NCI-H82 treated with DMSO at 0.1 percent for 48 hours (cell line): Measurements from ENCODE around the gene SGSM1.
"Not testable (repeated sequence)": the region's sequence is repeated elsewhere in the genome, so short reads cannot be mapped to it uniquely, and the experiment has no call there.

Source experiments
- DNase-seq: peaks from one replicate; lab custom pipeline; 2025; ENCODE audit not compliant: unreplicated experiment; lab: John Stamatoyannopoulos, UW

The SGSM1 gene

GRCh38 chr22:24887260-24887659 lies 81.2 kb downstream of the SGSM1 start:
- no peak for DNase-seq

GRCh38 chr22:24893341-24894070 lies 87.5 kb downstream of the SGSM1 start:
- no peak for DNase-seq

GRCh38 chr22:24894220-24894975 lies 88.4 kb downstream of the SGSM1 start:
- DNase-seq = no peak

GRCh38 chr22:24894998-24895397 lies 89.0 kb downstream of the SGSM1 start:
- DNase-seq = no peak

- no peak for DNase-seq
Observed at GRCh38 chr22:24901448-24901847, 95.4 kb downstream of the SGSM1 start.

GRCh38 chr22:24905909-24906308 lies 99.9 kb downstream of the SGSM1 start:
- DNase-seq = no peak

GRCh38 chr22:24907101-24907500 lies 101.1 kb downstream of the SGSM1 start:
- DNase-seq = not testable (repeated sequence)

GRCh38 chr22:24920029-24920428 lies 114.0 kb downstream of the SGSM1 start:
- no peak for DNase-seq

- DNase-seq = no peak
Observed at GRCh38 chr22:24925586-24926427, 119.8 kb downstream of the SGSM1 start.

GRCh38 chr22:24926428-24926725 lies 120.4 kb downstream of the SGSM1 start:
- no peak for DNase-seq

- DNase-seq = no peak
Observed at GRCh38 chr22:24926849-24927579, 121.0 kb downstream of the SGSM1 start.

GRCh38 chr22:24928322-24928721 lies 122.3 kb downstream of the SGSM1 start:
- DNase-seq = no peak

- no peak for DNase-seq
Observed at GRCh38 chr22:24930678-24931077, 124.7 kb downstream of the SGSM1 start.

GRCh38 chr22:24935771-24936483 lies 129.9 kb downstream of the SGSM1 start:
- DNase-seq = no peak

GRCh38 chr22:24937114-24937513 lies 131.1 kb downstream of the SGSM1 start:
- peak; percentile 27 for DNase-seq

GRCh38 chr22:24938741-24939341 lies 132.8 kb downstream of the SGSM1 start:
- peak; percentile 38 for DNase-seq

- no peak for DNase-seq
Observed at GRCh38 chr22:24942301-24942700, 136.3 kb downstream of the SGSM1 start.

- DNase-seq = no peak
Observed at GRCh38 chr22:24944217-24944937, 138.4 kb downstream of the SGSM1 start.

- DNase-seq = no peak
Observed at GRCh38 chr22:24945430-24945829, 139.4 kb downstream of the SGSM1 start.
